HepG2 (cell line): ENCODE data around the gene COL10A1. TPM values are rescaled to one million over a fixed set of nuclear protein-coding genes. Genes with fewer than 3 reads are reported as not detected.

Experiments used
- ARNT2 ChIP-seq: sonication (generic); formaldehyde crosslinking; IDR thresholded peaks from 2 replicates; pipeline ENCODE4 v1.8.0; 2022; ENCODE audit warnings: mild to moderate bottlenecking, low read depth, missing genetic modification reagents, moderate library complexity
- CBX1 ChIP-seq: IDR thresholded peaks from one replicate; pipeline ENCODE4 v1.6.1; 2016; ENCODE audit warnings: antibody characterized with exemption, low read depth
- CCDC6 ChIP-seq: sonication (generic); formaldehyde crosslinking; IDR thresholded peaks from 2 replicates; pipeline ENCODE4 v1.8.1; 2022; ENCODE audit warnings: mild to moderate bottlenecking, missing genetic modification reagents, moderate library complexity
- DMAP1 ChIP-seq: IDR thresholded peaks from 2 replicates; pipeline ENCODE4 v1.6.1; 2016
- FOSL2 ChIP-seq: sonication (generic); formaldehyde crosslinking; IDR thresholded peaks from 2 replicates; pipeline ENCODE4 v1.4.0; 2020; ENCODE audit warnings: missing genetic modification reagents
- FOXA1 ChIP-seq, 2 experiments: fragments of 450-650 bp in 1 of 2; sonication (generic) in 1 of 2; formaldehyde crosslinking in 1 of 2; IDR thresholded peaks; 2 replicates each; pipeline versions ENCODE4 v1.4.0 to v1.6.1; 2016 to 2020; ENCODE audit warnings: missing genetic modification reagents in 1 of 2
- MED13 ChIP-seq: sonication (generic); formaldehyde crosslinking; IDR thresholded peaks from 2 replicates; pipeline ENCODE4 v1.5.0; 2020; ENCODE audit warnings: missing genetic modification reagents
- NCOA1 ChIP-seq: sonication (generic); formaldehyde crosslinking; IDR thresholded peaks from 2 replicates; pipeline ENCODE4 v1.9.0; 2021; ENCODE audit warnings: missing genetic modification reagents
- NCOR1 ChIP-seq: fragments of 200-600 bp; sonication (generic); IDR thresholded peaks from 2 replicates; pipeline ENCODE4 v1.7.0; 2017; ENCODE audit warnings: antibody characterized with exemption, low read length, borderline replicate concordance
- PAX8 ChIP-seq: sonication (generic); formaldehyde crosslinking; IDR thresholded peaks from 2 replicates; pipeline ENCODE4 v1.8.0; 2022; ENCODE audit warnings: mild to moderate bottlenecking, missing genetic modification reagents, borderline replicate concordance
- POLR2G ChIP-seq: fragments of 200-400 bp; formaldehyde crosslinking; IDR thresholded peaks from 2 replicates; pipeline ENCODE4 v1.6.1; 2018; ENCODE audit warnings: mild to moderate bottlenecking, low read depth, low read length, moderate library complexity
- XRCC5 ChIP-seq: fragments of 200-400 bp; formaldehyde crosslinking; optimal IDR thresholded peaks from 2 replicates; pipeline ENCODE3; 2017; ENCODE audit warnings: mild to moderate bottlenecking, low read length
- ZBTB3 ChIP-seq: sonication (generic); formaldehyde crosslinking; IDR thresholded peaks from 2 replicates; pipeline ENCODE4 v1.4.0; 2020; ENCODE audit warnings: low read depth, mild to moderate bottlenecking, moderate library complexity, missing genetic modification reagents, borderline replicate concordance
- ZFYVE20 ChIP-seq: sonication (generic); formaldehyde crosslinking; IDR thresholded peaks from 2 replicates; pipeline ENCODE4 v1.8.0; 2023; ENCODE audit warnings: low read depth, mild to moderate bottlenecking, moderate library complexity, missing genetic modification reagents, borderline replicate concordance
- ZNF256 ChIP-seq: sonication (generic); formaldehyde crosslinking; conservative IDR thresholded peaks from 2 replicates; pipeline ENCODE4 v1.4.0; 2020; ENCODE audit warnings: missing genetic modification reagents
- ZNF772 ChIP-seq: sonication (generic); formaldehyde crosslinking; IDR thresholded peaks from 2 replicates; pipeline ENCODE4 v1.5.0; 2020; ENCODE audit warnings: mild to moderate bottlenecking, missing genetic modification reagents
- ZSCAN30 ChIP-seq: sonication (generic); formaldehyde crosslinking; IDR thresholded peaks from 2 replicates; pipeline ENCODE4 v1.5.0; 2020; ENCODE audit warnings: mild to moderate bottlenecking, missing genetic modification reagents
- polyA plus RNA-seq, 8 experiments: library from polyadenylated mRNA; depleted of rRNA in 3 of 8; stranded (reverse) in 7 of 8; unstranded in 1 of 8; fragments of >200 nt; fragmentation: Illumina TruSeq in 4 of 8; extraction: Trizol in 4 of 8; gene quantifications; 2 replicates each; pipeline versions ENCODE4 v1.2.1 to v1.2.3, GENCODE V29; 2011 to 2016; ENCODE audit warnings: low read depth in 4 of 8, missing spikeins in 1 of 8, mixed read lengths in 1 of 8; ENCODE audit not compliant: insufficient read depth in 1 of 8
- total RNA-seq, 5 experiments: library from RNA; depleted of rRNA; stranded (reverse); fragments of >200 nt; fragmentation: Illumina TruSeq; extraction: Trizol; gene quantifications; 2 replicates each; pipeline ENCODE4 v1.2.3, GENCODE V29; 2016; ENCODE audit warnings: low read depth in 1 of 5
- TF ChIP-seq, protein P1 (sequence below): IDR thresholded peaks from 2 replicates; pipeline ENCODE4 v1.6.1; 2018; ENCODE audit warnings: missing genetic modification reagents, mild to moderate bottlenecking, missing compliant biosample characterization
- TF ChIP-seq, protein P2 (sequence below): sonication (generic); formaldehyde crosslinking; IDR thresholded peaks from 2 replicates; pipeline ENCODE4 v1.9.0; 2022; ENCODE audit warnings: low read depth, missing genetic modification reagents
- TF ChIP-seq, protein P3 (sequence below): sonication (generic); formaldehyde crosslinking; IDR thresholded peaks from 2 replicates; pipeline ENCODE4 v1.8.0; 2022; ENCODE audit warnings: mild to moderate bottlenecking, missing genetic modification reagents, moderate library complexity
- TF ChIP-seq, protein P4 (sequence below): sonication (generic); formaldehyde crosslinking; IDR thresholded peaks from 2 replicates; pipeline ENCODE4 v1.5.0; 2020; ENCODE audit warnings: missing genetic modification reagents
- TF ChIP-seq, protein P5 (sequence below): sonication (generic); formaldehyde crosslinking; IDR thresholded peaks from 2 replicates; pipeline ENCODE4 v1.4.0; 2020; ENCODE audit warnings: missing genetic modification reagents, borderline replicate concordance
- TF ChIP-seq, protein P6 (sequence below): IDR thresholded peaks from 2 replicates; pipeline ENCODE4 v1.6.1; 2016; ENCODE audit warnings: control low read depth

Gene COL10A1
- total and polyA plus RNA-seq, 2 of the 13 experiments (the other 11 are each of a cell fraction or from before 2014, with no cell fraction given), result 0.07 TPM; not detected in 1

DNA sequence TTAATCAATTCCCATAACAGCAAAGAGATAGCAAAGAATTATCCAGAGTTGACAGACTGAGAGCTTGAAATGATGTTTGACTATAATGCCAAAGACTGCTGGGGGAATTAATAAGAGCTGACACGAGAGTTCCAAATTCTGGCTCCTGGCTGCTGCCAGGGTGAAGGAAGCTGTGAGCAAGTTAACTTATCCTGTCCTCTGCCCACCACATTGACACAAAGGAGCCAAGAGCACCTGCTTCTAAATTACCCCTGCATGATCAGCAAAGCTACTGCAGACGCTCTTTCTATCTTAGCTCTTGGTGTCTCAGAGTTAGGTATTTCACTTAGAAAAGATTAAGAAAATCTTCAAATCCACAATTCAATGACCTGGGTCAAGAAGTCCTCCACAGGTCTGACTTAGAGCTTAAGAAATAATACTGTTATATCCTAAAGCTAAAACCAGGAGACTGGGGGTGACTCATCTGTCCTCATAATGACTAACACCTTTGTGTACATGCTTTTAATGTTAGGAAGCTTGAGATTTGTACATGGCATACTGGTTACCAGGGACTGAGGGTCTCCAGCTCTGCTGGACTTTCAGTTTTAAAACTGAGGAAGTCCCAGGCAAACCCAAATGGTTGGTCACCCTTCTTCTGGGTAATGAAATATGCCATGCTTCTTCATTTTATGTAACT, 52.0 kb downstream of the COL10A1 start (continued):
- TF ChIP-seq, protein P1, sequence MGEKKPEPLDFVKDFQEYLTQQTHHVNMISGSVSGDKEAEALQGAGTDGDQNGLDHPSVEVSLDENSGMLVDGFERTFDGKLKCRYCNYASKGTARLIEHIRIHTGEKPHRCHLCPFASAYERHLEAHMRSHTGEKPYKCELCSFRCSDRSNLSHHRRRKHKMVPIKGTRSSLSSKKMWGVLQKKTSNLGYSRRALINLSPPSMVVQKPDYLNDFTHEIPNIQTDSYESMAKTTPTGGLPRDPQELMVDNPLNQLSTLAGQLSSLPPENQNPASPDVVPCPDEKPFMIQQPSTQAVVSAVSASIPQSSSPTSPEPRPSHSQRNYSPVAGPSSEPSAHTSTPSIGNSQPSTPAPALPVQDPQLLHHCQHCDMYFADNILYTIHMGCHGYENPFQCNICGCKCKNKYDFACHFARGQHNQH, result no peak
- no peak for TF ChIP-seq DMAP1 (CRISPR knock-in tag)
- no peak for TF ChIP-seq CBX1
- TF ChIP-seq NCOR1, result no peak
- no peak for TF ChIP-seq MED13 (CRISPR knock-in tag)
- no peak for TF ChIP-seq ZFYVE20 (CRISPR knock-in tag)
- no peak for TF ChIP-seq ZNF772 (CRISPR knock-in tag)
- TF ChIP-seq PAX8, result no peak
- TF ChIP-seq, protein P2, sequence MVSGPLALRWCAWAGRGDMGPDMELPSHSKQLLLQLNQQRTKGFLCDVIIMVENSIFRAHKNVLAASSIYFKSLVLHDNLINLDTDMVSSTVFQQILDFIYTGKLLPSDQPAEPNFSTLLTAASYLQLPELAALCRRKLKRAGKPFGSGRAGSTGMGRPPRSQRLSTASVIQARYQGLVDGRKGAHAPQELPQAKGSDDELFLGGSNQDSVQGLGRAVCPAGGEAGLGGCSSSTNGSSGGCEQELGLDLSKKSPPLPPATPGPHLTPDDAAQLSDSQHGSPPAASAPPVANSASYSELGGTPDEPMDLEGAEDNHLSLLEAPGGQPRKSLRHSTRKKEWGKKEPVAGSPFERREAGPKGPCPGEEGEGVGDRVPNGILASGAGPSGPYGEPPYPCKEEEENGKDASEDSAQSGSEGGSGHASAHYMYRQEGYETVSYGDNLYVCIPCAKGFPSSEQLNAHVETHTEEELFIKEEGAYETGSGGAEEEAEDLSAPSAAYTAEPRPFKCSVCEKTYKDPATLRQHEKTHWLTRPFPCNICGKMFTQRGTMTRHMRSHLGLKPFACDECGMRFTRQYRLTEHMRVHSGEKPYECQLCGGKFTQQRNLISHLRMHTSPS (CRISPR knock-in tag), result no peak
- no peak for TF ChIP-seq ARNT2
- TF ChIP-seq, protein P3, sequence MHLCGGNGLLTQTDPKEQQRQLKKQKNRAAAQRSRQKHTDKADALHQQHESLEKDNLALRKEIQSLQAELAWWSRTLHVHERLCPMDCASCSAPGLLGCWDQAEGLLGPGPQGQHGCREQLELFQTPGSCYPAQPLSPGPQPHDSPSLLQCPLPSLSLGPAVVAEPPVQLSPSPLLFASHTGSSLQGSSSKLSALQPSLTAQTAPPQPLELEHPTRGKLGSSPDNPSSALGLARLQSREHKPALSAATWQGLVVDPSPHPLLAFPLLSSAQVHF (CRISPR knock-in tag), result no peak
- TF ChIP-seq CCDC6 (CRISPR knock-in tag), result no peak
- no peak for TF ChIP-seq XRCC5
- no peak for TF ChIP-seq POLR2G
- TF ChIP-seq, protein P4, sequence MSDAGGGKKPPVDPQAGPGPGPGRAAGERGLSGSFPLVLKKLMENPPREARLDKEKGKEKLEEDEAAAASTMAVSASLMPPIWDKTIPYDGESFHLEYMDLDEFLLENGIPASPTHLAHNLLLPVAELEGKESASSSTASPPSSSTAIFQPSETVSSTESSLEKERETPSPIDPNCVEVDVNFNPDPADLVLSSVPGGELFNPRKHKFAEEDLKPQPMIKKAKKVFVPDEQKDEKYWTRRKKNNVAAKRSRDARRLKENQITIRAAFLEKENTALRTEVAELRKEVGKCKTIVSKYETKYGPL, result no peak
- no peak for TF ChIP-seq FOXA1 (IDR thresholded peaks at IDR 0.05)
- peak; percentile 62; the same call in 1 of the 2 replicates for TF ChIP-seq FOXA1 (CRISPR knock-in tag; IDR thresholded peaks at IDR 0.05)
- TF ChIP-seq, protein P5, sequence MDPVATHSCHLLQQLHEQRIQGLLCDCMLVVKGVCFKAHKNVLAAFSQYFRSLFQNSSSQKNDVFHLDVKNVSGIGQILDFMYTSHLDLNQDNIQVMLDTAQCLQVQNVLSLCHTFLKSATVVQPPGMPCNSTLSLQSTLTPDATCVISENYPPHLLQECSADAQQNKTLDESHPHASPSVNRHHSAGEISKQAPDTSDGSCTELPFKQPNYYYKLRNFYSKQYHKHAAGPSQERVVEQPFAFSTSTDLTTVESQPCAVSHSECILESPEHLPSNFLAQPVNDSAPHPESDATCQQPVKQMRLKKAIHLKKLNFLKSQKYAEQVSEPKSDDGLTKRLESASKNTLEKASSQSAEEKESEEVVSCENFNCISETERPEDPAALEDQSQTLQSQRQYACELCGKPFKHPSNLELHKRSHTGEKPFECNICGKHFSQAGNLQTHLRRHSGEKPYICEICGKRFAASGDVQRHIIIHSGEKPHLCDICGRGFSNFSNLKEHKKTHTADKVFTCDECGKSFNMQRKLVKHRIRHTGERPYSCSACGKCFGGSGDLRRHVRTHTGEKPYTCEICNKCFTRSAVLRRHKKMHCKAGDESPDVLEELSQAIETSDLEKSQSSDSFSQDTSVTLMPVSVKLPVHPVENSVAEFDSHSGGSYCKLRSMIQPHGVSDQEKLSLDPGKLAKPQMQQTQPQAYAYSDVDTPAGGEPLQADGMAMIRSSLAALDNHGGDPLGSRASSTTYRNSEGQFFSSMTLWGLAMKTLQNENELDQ (CRISPR knock-in tag), result no peak
- peak; percentile 93 for TF ChIP-seq FOSL2 (CRISPR knock-in tag)
- no peak for TF ChIP-seq ZNF256 (CRISPR knock-in tag)
- TF ChIP-seq ZBTB3, result no peak
- TF ChIP-seq, protein P6, sequence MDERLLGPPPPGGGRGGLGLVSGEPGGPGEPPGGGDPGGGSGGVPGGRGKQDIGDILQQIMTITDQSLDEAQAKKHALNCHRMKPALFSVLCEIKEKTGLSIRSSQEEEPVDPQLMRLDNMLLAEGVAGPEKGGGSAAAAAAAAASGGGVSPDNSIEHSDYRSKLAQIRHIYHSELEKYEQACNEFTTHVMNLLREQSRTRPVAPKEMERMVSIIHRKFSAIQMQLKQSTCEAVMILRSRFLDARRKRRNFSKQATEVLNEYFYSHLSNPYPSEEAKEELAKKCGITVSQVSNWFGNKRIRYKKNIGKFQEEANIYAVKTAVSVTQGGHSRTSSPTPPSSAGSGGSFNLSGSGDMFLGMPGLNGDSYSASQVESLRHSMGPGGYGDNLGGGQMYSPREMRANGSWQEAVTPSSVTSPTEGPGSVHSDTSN (CRISPR knock-in tag), result no peak
- no peak for TF ChIP-seq NCOA1 (CRISPR knock-in tag)
- no peak for TF ChIP-seq ZSCAN30 (CRISPR knock-in tag)
